ENCODE data around the gene CYTH4. TPM values are rescaled to one million over a fixed set of nuclear protein-coding genes. Genes with fewer than 3 reads are reported as not detected.

CYTH4 gene
- total and polyA plus RNA-seq, 10 of the 15 experiments (the other 5 are each of a cell fraction or from before 2014, with no cell fraction given), result 1.5 to 27.3 (median 16.9) TPM

- ATAC-seq (no peak), DNase-seq (ENCODE audit: low read depth, low spot score) (no peak), FAIRE-seq (no peak)
- Histone ChIP-seq H3K4me1 (ENCODE audit: control insufficient read depth, insufficient read depth, low read length) (peaks cover 37% of the 10 kb centered on the region), H3K27me3 (replicated peaks in 1 of 2; ENCODE audit: control insufficient read depth in 2 of 2, insufficient read depth in 2 of 2, low read length in 1 of 2) (no peaks in the 10 kb centered on the region), H3K9me3 (replicated peaks; ENCODE audit: control insufficient read depth, insufficient read depth, low read length) (no peaks in the 10 kb centered on the region), H4K20me1 (ENCODE audit: control insufficient read depth, insufficient read depth) (no peaks in the 10 kb centered on the region), H3K36me3 (ENCODE audit: control insufficient read depth in 2 of 2, insufficient read depth in 2 of 2, low read length in 1 of 2) (no peaks in the 10 kb centered on the region), H3K27ac (ENCODE audit: control insufficient read depth, insufficient read depth) (no peak overlapping the region), H2AFZ (ENCODE audit: control insufficient read depth, low read depth, low read length) (no peak overlapping the region), H3K4me3 (no peak overlapping the region), H3K79me2 (ENCODE audit: control insufficient read depth, insufficient read depth, low read length) (no peaks in the 10 kb centered on the region), H3K4me2 (ENCODE audit: control insufficient read depth, insufficient read depth) (no peak overlapping the region), H3K9ac (ENCODE audit: control insufficient read depth, insufficient read depth, low read length) (no peak overlapping the region)
- in situ Hi-C loops (cut with MboI), result no loop called here
- intact Hi-C loops (cut with micrococcal nuclease; ENCODE audit: unreplicated experiment), result no loop called here
- ChIA-PET SMC1A (ENCODE audit: uncharacterized antibody, unreplicated experiment) (no interaction called here), CTCF (no interaction called here), POLR2A (no interaction called here), RAD21 (ENCODE audit: unreplicated experiment) (no interaction called here)
- no TSS peak for BruUV-seq (replicated peaks)
- no peak for TF ChIP-seq ETV6 (conservative IDR thresholded peaks at IDR 0.05 in 1 of 2, IDR thresholded peaks at IDR 0.05 in 1 of 2; ENCODE audit: borderline replicate concordance in 1 of 2, low read depth in 1 of 2)
- 0 out of 2 replicates have a peak, but pooled peaks have one; percentile 18 for TF ChIP-seq POLR2A (IDR thresholded peaks at IDR 0.05; ENCODE audit: low read depth, low read length)
- 0 out of 2 replicates have a peak, but pooled peaks have one; percentile 2 for TF ChIP-seq NR2F1 (conservative IDR thresholded peaks at IDR 0.05)
- no peak for TF ChIP-seq NRF1 (conservative IDR thresholded peaks at IDR 0.05; ENCODE audit: low read depth, low read length)
- WGBS (ENCODE audit: insufficient coverage, insufficient replicate concordance, low lambda C conversion rate, missing lambda C conversion rate), result 94% methylated on average over 29 of the region's 31 CpGs
Observed at GRCh38 chr22:37302674-37303555, 20.6 kb downstream of the CYTH4 start.

GRCh38 chr22:37303821-37304274 lies 21.5 kb downstream of the CYTH4 start:
- BruUV-seq (replicated peaks), result no TSS peak
- FAIRE-seq (no peak), DNase-seq (ENCODE audit: low read depth, low spot score) (no peak), ATAC-seq (no peak)
- H3K9ac ChIP-seq (ENCODE audit: control insufficient read depth, insufficient read depth, low read length), result no peak overlapping the region
- no peaks in the 10 kb centered on the region for H4K20me1 ChIP-seq (ENCODE audit: control insufficient read depth, insufficient read depth)
- ChIA-PET POLR2A (no interaction called here), CTCF (no interaction called here), RAD21 (ENCODE audit: unreplicated experiment) (no interaction called here), SMC1A (ENCODE audit: uncharacterized antibody, unreplicated experiment) (interaction anchor here (1.3 kb wide), 1 partner anchor 20 kb away, joined by 3 read pairs; no protein-coding TSS in a partner anchor)
- in situ Hi-C loops (cut with MboI), result no loop called here
- H3K4me2 ChIP-seq (ENCODE audit: control insufficient read depth, insufficient read depth), result no peak overlapping the region
- H3K27me3 ChIP-seq (replicated peaks in 1 of 2; ENCODE audit: control insufficient read depth in 2 of 2, insufficient read depth in 2 of 2, low read length in 1 of 2), result no peaks in the 10 kb centered on the region
- H3K27ac ChIP-seq (ENCODE audit: control insufficient read depth, insufficient read depth), result no peak overlapping the region
- H3K79me2 ChIP-seq (ENCODE audit: control insufficient read depth, insufficient read depth, low read length), result no peaks in the 10 kb centered on the region
- no peaks in the 10 kb centered on the region for H3K9me3 ChIP-seq (replicated peaks; ENCODE audit: control insufficient read depth, insufficient read depth, low read length)
- intact Hi-C loops (cut with micrococcal nuclease; ENCODE audit: unreplicated experiment), result no loop called here
- WGBS (ENCODE audit: insufficient coverage, insufficient replicate concordance, low lambda C conversion rate, missing lambda C conversion rate), result 72% methylated on average over 9 of the region's 9 CpGs
- no peak overlapping the region for H2AFZ ChIP-seq (ENCODE audit: control insufficient read depth, low read depth, low read length)
- no peak overlapping the region for H3K4me3 ChIP-seq
- H3K36me3 ChIP-seq (ENCODE audit: control insufficient read depth in 2 of 2, insufficient read depth in 2 of 2, low read length in 1 of 2), result no peaks in the 10 kb centered on the region
- H3K4me1 ChIP-seq (ENCODE audit: control insufficient read depth, insufficient read depth, low read length), result peaks cover 47% of the 10 kb centered on the region
- TF ChIP-seq, protein P1, sequence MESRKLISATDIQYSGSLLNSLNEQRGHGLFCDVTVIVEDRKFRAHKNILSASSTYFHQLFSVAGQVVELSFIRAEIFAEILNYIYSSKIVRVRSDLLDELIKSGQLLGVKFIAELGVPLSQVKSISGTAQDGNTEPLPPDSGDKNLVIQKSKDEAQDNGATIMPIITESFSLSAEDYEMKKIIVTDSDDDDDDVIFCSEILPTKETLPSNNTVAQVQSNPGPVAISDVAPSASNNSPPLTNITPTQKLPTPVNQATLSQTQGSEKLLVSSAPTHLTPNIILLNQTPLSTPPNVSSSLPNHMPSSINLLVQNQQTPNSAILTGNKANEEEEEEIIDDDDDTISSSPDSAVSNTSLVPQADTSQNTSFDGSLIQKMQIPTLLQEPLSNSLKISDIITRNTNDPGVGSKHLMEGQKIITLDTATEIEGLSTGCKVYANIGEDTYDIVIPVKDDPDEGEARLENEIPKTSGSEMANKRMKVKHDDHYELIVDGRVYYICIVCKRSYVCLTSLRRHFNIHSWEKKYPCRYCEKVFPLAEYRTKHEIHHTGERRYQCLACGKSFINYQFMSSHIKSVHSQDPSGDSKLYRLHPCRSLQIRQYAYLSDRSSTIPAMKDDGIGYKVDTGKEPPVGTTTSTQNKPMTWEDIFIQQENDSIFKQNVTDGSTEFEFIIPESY (IDR thresholded peaks at IDR 0.05), result no peak
- TF ChIP-seq, protein P2, sequence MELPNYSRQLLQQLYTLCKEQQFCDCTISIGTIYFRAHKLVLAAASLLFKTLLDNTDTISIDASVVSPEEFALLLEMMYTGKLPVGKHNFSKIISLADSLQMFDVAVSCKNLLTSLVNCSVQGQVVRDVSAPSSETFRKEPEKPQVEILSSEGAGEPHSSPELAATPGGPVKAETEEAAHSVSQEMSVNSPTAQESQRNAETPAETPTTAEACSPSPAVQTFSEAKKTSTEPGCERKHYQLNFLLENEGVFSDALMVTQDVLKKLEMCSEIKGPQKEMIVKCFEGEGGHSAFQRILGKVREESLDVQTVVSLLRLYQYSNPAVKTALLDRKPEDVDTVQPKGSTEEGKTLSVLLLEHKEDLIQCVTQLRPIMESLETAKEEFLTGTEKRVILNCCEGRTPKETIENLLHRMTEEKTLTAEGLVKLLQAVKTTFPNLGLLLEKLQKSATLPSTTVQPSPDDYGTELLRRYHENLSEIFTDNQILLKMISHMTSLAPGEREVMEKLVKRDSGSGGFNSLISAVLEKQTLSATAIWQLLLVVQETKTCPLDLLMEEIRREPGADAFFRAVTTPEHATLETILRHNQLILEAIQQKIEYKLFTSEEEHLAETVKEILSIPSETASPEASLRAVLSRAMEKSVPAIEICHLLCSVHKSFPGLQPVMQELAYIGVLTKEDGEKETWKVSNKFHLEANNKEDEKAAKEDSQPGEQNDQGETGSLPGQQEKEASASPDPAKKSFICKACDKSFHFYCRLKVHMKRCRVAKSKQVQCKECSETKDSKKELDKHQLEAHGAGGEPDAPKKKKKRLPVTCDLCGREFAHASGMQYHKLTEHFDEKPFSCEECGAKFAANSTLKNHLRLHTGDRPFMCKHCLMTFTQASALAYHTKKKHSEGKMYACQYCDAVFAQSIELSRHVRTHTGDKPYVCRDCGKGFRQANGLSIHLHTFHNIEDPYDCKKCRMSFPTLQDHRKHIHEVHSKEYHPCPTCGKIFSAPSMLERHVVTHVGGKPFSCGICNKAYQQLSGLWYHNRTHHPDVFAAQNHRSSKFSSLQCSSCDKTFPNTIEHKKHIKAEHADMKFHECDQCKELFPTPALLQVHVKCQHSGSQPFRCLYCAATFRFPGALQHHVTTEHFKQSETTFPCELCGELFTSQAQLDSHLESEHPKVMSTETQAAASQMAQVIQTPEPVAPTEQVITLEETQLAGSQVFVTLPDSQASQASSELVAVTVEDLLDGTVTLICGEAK (IDR thresholded peaks at IDR 0.05; ENCODE audit: borderline replicate concordance), result no peak
- TF ChIP-seq BACH1 (IDR thresholded peaks at IDR 0.05; ENCODE audit: borderline replicate concordance) (no peak), EZH2 (IDR thresholded peaks at IDR 0.05; ENCODE audit: borderline replicate concordance, control insufficient read depth, low read depth, low read length) (no peak), CREB1 (IDR thresholded peaks at IDR 0.05; ENCODE audit: low read depth) (no peak)

Measured in GM12878 (cell line).